ENCODE results near the gene GALR2.

GALR2 gene

GRCh38 chr17:76092526-76093413 lies 18.2 kb downstream of the GALR2 start:
- Mint-ChIP-seq H3K27ac (no peak overlapping the region), H3K36me3 (ENCODE audit: low read depth) (peaks cover 28% of the 10 kb centered on the region), H3K4me3 (no peak overlapping the region), H3K27me3 (no peaks in the 10 kb centered on the region), H3K9me3 (no peaks in the 10 kb centered on the region), H3K4me1 (ENCODE audit: low read depth) (peaks cover 8% of the 10 kb centered on the region)

DNA sequence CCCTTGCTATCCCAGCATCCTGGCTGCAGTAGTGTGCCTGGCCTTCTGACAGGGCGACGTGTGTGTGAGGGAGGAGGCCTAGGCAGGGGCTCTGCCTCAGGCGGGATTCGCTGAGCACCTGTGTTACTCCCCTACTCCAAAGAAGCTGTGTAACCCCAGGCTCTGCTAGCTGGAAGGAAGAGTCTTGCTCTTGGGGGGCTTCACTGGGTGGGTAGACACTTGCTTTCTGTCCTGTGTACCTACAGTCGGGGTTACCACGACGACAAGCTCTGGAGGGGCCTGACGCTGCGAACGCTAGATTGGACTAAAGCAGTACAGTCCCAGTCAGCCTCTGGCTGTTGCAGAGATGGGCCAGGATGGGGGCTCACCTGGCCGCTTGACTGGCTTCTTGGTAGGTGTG lies 19.5 kb downstream of the GALR2 start:
- Mint-ChIP-seq H3K4me3 (no peak overlapping the region), H3K4me1 (ENCODE audit: low read depth) (peaks cover 8% of the 10 kb centered on the region), H3K27ac (no peak overlapping the region), H3K9me3 (no peaks in the 10 kb centered on the region), H3K36me3 (ENCODE audit: low read depth) (peaks cover 35% of the 10 kb centered on the region), H3K27me3 (no peaks in the 10 kb centered on the region)

DNA sequence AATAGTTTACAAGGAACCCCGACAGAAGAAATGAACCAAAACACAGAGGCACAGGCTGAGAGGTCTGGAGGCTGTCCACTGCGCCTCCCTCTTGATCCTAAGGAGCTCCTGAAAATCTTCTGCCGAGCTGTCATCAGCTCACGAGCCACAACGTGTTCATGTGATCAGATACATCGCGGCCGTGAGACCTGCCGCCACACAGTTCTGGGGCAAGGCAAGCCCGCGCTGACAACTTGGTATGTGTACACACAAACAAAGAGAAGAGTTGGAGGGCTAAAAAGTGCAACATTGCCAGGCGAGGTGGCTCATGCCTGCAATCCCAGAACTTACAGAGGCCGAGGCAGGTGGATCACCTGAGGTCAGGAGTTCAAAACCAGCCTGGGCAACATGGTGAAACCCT lies 21.4 kb downstream of the GALR2 start:
- H3K27ac Mint-ChIP-seq, result no peak overlapping the region
- H3K36me3 Mint-ChIP-seq (ENCODE audit: low read depth), result peaks cover 46% of the 10 kb centered on the region
- H3K4me3 Mint-ChIP-seq, result no peak overlapping the region
- no peaks in the 10 kb centered on the region for H3K9me3 Mint-ChIP-seq
- H3K4me1 Mint-ChIP-seq (ENCODE audit: low read depth), result peaks cover 12% of the 10 kb centered on the region
- H3K27me3 Mint-ChIP-seq, result no peaks in the 10 kb centered on the region

DNA sequence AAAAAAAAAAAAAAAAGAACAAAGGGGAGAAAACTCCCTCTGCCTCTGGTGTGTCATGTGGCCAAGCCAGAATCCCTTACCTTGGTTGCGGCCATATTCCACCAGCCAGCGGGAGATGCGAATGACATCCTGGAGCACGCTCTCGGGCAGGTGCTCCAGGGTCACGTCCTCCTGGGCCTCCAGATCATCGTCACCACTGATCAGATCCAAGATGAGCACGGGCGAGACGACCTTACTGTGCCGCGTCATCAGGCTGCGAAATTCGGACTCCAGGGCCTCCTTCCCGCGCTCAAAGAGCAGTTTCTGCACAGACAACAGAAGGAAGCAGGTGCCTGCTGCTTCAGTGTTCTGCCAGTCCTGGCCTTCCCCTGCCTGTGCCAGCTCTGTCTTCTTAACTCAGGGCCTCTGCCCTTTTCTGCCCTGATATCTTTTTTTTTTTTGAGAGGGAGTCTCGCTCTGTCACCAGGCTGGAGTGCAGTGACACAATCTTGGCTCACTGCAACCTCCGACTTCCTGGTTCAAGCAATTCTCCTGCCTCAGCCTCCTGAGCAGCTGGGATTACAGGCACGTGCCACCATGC lies 23.2 kb downstream of the GALR2 start:
- Mint-ChIP-seq H3K27me3 (no peaks in the 10 kb centered on the region), H3K4me3 (no peak overlapping the region), H3K9me3 (no peaks in the 10 kb centered on the region), H3K27ac (no peak overlapping the region), H3K36me3 (ENCODE audit: low read depth) (peaks cover 49% of the 10 kb centered on the region), H3K4me1 (ENCODE audit: low read depth) (peaks cover 23% of the 10 kb centered on the region)

GRCh38 chr17:76102944-76103273 lies 28.3 kb downstream of the GALR2 start:
- H3K9me3 Mint-ChIP-seq, result no peaks in the 10 kb centered on the region
- H3K27me3 Mint-ChIP-seq, result no peaks in the 10 kb centered on the region
- peak overlapping the region; percentile 97 for H3K4me3 Mint-ChIP-seq
- H3K36me3 Mint-ChIP-seq (ENCODE audit: low read depth), result peaks cover 25% of the 10 kb centered on the region
- peaks cover 34% of the 10 kb centered on the region for H3K4me1 Mint-ChIP-seq (ENCODE audit: low read depth)
- H3K27ac Mint-ChIP-seq, result peak overlapping the region; percentile 95

GRCh38 chr17:76103274-76104139 lies 28.9 kb downstream of the GALR2 start, which contains the start of gene EXOC7:
TSS of gene EXOC7 (minus strand) at chr17:76103787. CDS start at chr17:76103692, 95 bp downstream.
- Mint-ChIP-seq H3K27me3 (no peaks in the 10 kb centered on the region), H3K36me3 (ENCODE audit: low read depth) (peaks cover 23% of the 10 kb centered on the region), H3K9me3 (no peaks in the 10 kb centered on the region), H3K4me1 (ENCODE audit: low read depth) (peaks cover 34% of the 10 kb centered on the region), H3K27ac (peak within 1 kb of the TSS; percentile 95), H3K4me3 (peak within 1 kb of the TSS; percentile 97)

- Mint-ChIP-seq H3K36me3 (ENCODE audit: low read depth) (peaks cover 17% of the 10 kb centered on the region), H3K4me3 (peak overlapping the region; percentile 97), H3K27ac (peak overlapping the region; percentile 95), H3K9me3 (no peaks in the 10 kb centered on the region), H3K4me1 (ENCODE audit: low read depth) (peaks cover 34% of the 10 kb centered on the region), H3K27me3 (no peaks in the 10 kb centered on the region)
Observed at GRCh38 chr17:76104140-76104895, 29.7 kb downstream of the GALR2 start.

GRCh38 chr17:76104896-76105231 lies 30.3 kb downstream of the GALR2 start:
- peak overlapping the region; percentile 97 for H3K4me3 Mint-ChIP-seq
- no peaks in the 10 kb centered on the region for H3K27me3 Mint-ChIP-seq
- H3K36me3 Mint-ChIP-seq (ENCODE audit: low read depth), result peaks cover 12% of the 10 kb centered on the region
- peaks cover 33% of the 10 kb centered on the region for H3K4me1 Mint-ChIP-seq (ENCODE audit: low read depth)
- no peaks in the 10 kb centered on the region for H3K9me3 Mint-ChIP-seq
- H3K27ac Mint-ChIP-seq, result peak overlapping the region; percentile 95

DNA sequence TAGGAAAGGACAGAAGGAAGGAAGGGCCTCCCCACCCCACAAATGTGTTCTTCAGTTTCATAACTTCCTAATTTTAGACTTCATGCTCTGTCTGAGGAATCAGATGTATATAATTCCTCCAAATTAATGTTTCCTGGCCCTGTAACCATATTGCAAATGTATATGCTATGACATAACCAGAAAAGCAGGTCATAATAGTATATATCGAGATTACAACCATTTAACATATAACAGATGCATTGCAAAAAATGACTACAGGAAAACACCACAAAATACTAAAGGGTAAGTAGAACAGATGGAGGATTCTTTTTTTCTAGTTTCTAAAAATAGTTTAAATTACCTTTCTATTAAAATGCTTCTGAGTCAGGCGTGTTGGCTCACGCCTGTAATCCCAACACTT lies 32.1 kb downstream of the GALR2 start:
- H3K27ac Mint-ChIP-seq, result no peak overlapping the region
- H3K4me1 Mint-ChIP-seq (ENCODE audit: low read depth), result peaks cover 23% of the 10 kb centered on the region
- no peaks in the 10 kb centered on the region for H3K27me3 Mint-ChIP-seq
- H3K9me3 Mint-ChIP-seq, result no peaks in the 10 kb centered on the region
- H3K4me3 Mint-ChIP-seq, result no peak overlapping the region
- H3K36me3 Mint-ChIP-seq (ENCODE audit: low read depth), result peaks cover 1% of the 10 kb centered on the region

GRCh38 chr17:76107509-76107908 lies 32.9 kb downstream of the GALR2 start:
- H3K27ac Mint-ChIP-seq, result no peak overlapping the region
- H3K4me1 Mint-ChIP-seq (ENCODE audit: low read depth), result peaks cover 18% of the 10 kb centered on the region
- no peaks in the 10 kb centered on the region for H3K36me3 Mint-ChIP-seq (ENCODE audit: low read depth)
- no peaks in the 10 kb centered on the region for H3K27me3 Mint-ChIP-seq
- no peaks in the 10 kb centered on the region for H3K9me3 Mint-ChIP-seq
- H3K4me3 Mint-ChIP-seq, result no peak overlapping the region

DNA sequence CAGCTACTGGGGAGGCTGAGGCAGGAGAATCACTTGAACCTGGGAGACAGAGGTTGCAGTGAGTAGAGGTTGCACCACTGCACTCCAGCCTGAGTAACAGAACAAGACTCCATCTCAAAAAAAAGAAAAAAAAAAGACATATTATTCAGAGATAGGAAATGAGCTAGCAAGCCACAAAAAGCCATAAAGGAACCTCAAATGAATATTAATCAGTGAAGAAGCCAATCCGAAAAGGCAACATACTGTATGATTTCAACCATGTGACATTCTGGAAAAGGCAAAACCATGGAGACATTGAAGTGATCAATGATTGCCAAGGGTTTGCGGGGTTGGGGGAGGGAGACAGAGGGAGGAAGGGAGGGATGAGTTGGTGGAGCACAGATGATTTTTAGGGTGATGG lies 37.4 kb downstream of the GALR2 start:
- H3K4me3 Mint-ChIP-seq, result no peak overlapping the region
- no peaks in the 10 kb centered on the region for H3K27me3 Mint-ChIP-seq
- H3K36me3 Mint-ChIP-seq (ENCODE audit: low read depth), result no peaks in the 10 kb centered on the region
- no peaks in the 10 kb centered on the region for H3K9me3 Mint-ChIP-seq
- H3K27ac Mint-ChIP-seq, result no peak overlapping the region
- H3K4me1 Mint-ChIP-seq (ENCODE audit: low read depth), result no peaks in the 10 kb centered on the region

GRCh38 chr17:76115138-76115754 lies 40.7 kb downstream of the GALR2 start:
- Mint-ChIP-seq H3K9me3 (no peaks in the 10 kb centered on the region), H3K4me3 (no peak overlapping the region), H3K27ac (no peak overlapping the region), H3K36me3 (ENCODE audit: low read depth) (no peaks in the 10 kb centered on the region), H3K27me3 (no peaks in the 10 kb centered on the region), H3K4me1 (ENCODE audit: low read depth) (no peaks in the 10 kb centered on the region)

DNA sequence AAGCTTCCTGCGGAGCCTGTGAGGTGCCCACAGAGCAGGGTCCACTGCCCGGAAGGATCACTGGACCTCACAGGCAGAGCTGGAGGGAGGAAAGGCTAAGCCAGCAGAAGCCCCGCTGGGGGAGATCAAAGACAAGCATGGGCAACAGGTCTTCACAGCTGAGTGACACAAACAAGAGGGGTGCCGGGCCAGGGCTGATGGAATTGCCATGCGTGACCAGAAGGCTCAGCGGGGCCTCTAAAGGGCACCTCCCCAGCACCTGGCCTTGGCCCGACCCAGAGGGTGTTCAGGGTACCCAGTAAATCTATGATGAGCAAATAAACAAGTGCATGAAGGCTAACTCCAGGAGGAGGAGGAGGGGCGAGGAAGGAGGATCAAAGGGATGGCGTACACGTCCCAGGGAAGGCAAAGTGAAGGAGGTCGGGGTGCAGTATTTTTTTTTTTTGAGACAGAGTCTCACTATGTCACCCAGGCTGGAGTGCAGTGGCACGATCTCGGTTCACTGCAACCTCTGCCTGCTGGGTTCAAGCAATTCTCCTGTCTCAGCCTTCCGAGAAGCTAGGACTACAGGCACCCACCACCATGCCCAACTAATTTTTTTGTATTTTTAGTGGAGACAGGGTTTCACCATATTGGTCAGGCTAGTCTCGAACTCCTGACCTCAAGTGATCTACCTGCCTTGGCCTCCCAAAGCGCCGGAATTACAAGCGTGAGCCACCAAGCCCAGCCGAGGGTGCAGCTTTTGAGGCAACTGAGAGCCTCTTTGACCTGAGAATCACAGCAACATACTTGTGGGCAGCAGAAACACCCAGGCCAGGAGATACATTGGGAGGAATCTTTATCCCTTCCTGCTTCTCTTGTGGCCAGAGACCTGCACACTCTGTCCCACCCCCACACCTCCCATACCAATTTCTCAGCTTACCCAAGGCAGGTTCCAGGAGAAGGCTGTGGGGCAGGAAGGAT lies 45.1 kb downstream of the GALR2 start:
- H3K4me1 Mint-ChIP-seq (ENCODE audit: low read depth), result peaks cover 10% of the 10 kb centered on the region
- no peaks in the 10 kb centered on the region for H3K9me3 Mint-ChIP-seq
- no peaks in the 10 kb centered on the region for H3K27me3 Mint-ChIP-seq
- H3K4me3 Mint-ChIP-seq, result no peak overlapping the region
- no peaks in the 10 kb centered on the region for H3K36me3 Mint-ChIP-seq (ENCODE audit: low read depth)
- H3K27ac Mint-ChIP-seq, result no peak overlapping the region
